Left ventricle myocardium inferior (tissue), 1 donor: ENCODE measurements around the gene PIAS1. TPM values are rescaled to one million over a fixed set of nuclear protein-coding genes. Genes with fewer than 3 reads are reported as not detected.

Experiments
- DNase-seq: peaks from one replicate; pipeline ENCODE4 v3.0.0-alpha.2; 2020
- H3K27ac ChIP-seq: fragments of 200-600 bp; replicated peaks from 2 replicates; pipeline ENCODE4 v1.8.0; 2021
- H3K27me3 ChIP-seq: fragments of 200-600 bp; 2 replicates; pipeline ENCODE4 v1.8.0; 2021; ENCODE audit warnings: low read depth
- H3K36me3 ChIP-seq: fragments of 200-600 bp; 2 replicates; pipeline ENCODE4 v1.8.0; 2021
- H3K4me1 ChIP-seq: fragments of 200-600 bp; 2 replicates; pipeline ENCODE4 v1.8.0; 2021
- H3K4me3 ChIP-seq: fragments of 200-600 bp; 2 replicates; pipeline ENCODE4 v1.8.0; 2021; ENCODE audit warnings: mild to moderate bottlenecking, moderate library complexity
- H3K9me3 ChIP-seq: fragments of 200-600 bp; replicated peaks from 2 replicates; pipeline ENCODE4 v1.8.0; 2021
- intact Hi-C: fragments of 100-400 bp; cut with micrococcal nuclease; formaldehyde crosslinking; loops from one replicate; pipeline ENCODE4 v1.11.0; 2022
- total RNA-seq: library from RNA; stranded (reverse); fragmentation: NEBNext Ultra II Directional; extraction: Animal tissue kit (Norgen Biotek cat#: 25700); gene quantifications from one replicate; pipeline ENCODE4 v1.2.1, GENCODE V29; 2021
- TF ChIP-seq, protein P1 (sequence below): fragments of 200-600 bp; IDR thresholded peaks from 2 replicates; pipeline ENCODE4 v1.8.0; 2021; ENCODE audit warnings: antibody characterized with exemption, mild to moderate bottlenecking, borderline replicate concordance
- donor health status: DM: no; HTN: yes; CAD: no; lungs with severe emphysema.

PIAS1 gene
- total RNA-seq, 1 donor from 2014 or later = 29.9 TPM

GRCh38 chr15:68028137-68028887, 25.8 kb upstream of the PIAS1 start:
- no peaks in the 10 kb centered on the region for H3K4me1 ChIP-seq
- no peak for DNase-seq
- intact Hi-C loops = no loop called here
- H3K9me3 ChIP-seq = no peaks in the 10 kb centered on the region
- no peaks in the 10 kb centered on the region for H3K36me3 ChIP-seq
- H3K27ac ChIP-seq = no peak overlapping the region
- no peaks in the 10 kb centered on the region for H3K27me3 ChIP-seq
- TF ChIP-seq, protein P1, sequence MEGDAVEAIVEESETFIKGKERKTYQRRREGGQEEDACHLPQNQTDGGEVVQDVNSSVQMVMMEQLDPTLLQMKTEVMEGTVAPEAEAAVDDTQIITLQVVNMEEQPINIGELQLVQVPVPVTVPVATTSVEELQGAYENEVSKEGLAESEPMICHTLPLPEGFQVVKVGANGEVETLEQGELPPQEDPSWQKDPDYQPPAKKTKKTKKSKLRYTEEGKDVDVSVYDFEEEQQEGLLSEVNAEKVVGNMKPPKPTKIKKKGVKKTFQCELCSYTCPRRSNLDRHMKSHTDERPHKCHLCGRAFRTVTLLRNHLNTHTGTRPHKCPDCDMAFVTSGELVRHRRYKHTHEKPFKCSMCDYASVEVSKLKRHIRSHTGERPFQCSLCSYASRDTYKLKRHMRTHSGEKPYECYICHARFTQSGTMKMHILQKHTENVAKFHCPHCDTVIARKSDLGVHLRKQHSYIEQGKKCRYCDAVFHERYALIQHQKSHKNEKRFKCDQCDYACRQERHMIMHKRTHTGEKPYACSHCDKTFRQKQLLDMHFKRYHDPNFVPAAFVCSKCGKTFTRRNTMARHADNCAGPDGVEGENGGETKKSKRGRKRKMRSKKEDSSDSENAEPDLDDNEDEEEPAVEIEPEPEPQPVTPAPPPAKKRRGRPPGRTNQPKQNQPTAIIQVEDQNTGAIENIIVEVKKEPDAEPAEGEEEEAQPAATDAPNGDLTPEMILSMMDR = no peak
- H3K4me3 ChIP-seq = no peak overlapping the region

DNA sequence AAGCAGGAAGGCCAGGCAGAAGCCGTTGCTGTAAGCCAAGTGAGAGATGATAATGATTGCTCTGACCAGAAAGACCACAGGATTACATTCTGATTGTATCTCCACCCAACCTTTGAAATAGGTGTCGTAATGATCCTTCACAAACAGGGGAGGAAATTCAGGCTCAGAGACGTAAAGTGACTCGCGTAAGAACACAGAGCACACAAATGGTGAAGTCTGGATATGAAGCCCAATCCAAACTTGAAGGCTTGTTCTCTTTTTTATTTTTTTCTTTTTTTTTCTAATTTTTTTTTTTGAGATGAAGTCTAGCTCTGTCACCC, 25.3 kb upstream of the PIAS1 start:
- no peak for DNase-seq
- H3K27ac ChIP-seq = no peak overlapping the region
- no peak overlapping the region for H3K4me3 ChIP-seq
- intact Hi-C loops = no loop called here
- no peaks in the 10 kb centered on the region for H3K9me3 ChIP-seq
- no peaks in the 10 kb centered on the region for H3K27me3 ChIP-seq
- TF ChIP-seq, protein P1 = no peak
- H3K4me1 ChIP-seq = peaks cover under 1% of the 10 kb centered on the region
- no peaks in the 10 kb centered on the region for H3K36me3 ChIP-seq

GRCh38 chr15:68029959-68030358, 24.2 kb upstream of the PIAS1 start:
- Histone ChIP-seq H3K4me1 (peaks cover 8% of the 10 kb centered on the region), H3K9me3 (no peaks in the 10 kb centered on the region), H3K27ac (no peak overlapping the region), H3K27me3 (no peaks in the 10 kb centered on the region), H3K36me3 (no peaks in the 10 kb centered on the region), H3K4me3 (no peak overlapping the region)
- TF ChIP-seq, protein P1 = no peak
- intact Hi-C loops = no loop called here
- DNase-seq = no peak

DNA sequence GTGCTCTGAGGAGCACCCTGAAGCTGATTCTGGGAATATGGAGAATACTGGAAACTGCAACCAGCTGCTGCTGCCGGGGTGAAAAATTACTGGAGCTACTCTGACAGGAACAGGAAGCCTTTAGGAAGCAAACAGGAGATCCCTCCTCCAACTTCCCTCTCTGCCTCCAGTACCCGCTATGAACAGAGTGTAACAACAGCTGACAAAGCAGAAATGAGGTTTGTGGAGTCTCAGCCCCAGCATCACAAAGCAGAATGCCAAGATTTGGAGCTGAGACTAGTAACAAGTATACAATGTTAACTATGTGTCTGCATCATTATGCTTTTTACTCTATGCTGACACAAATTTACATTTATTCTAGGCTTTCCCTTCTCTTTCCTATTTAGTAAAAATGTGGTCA, 22.7 kb upstream of the PIAS1 start:
- H3K9me3 ChIP-seq = no peaks in the 10 kb centered on the region
- TF ChIP-seq, protein P1 = no peak
- peaks cover 8% of the 10 kb centered on the region for H3K4me1 ChIP-seq
- H3K27ac ChIP-seq = no peak overlapping the region
- no peaks in the 10 kb centered on the region for H3K36me3 ChIP-seq
- no peak for DNase-seq
- intact Hi-C loops = no loop called here
- no peaks in the 10 kb centered on the region for H3K27me3 ChIP-seq
- H3K4me3 ChIP-seq = no peak overlapping the region

GRCh38 chr15:68032672-68033071, 21.4 kb upstream of the PIAS1 start:
- intact Hi-C loops = no loop called here
- Histone ChIP-seq H3K4me1 (peaks cover 8% of the 10 kb centered on the region), H3K9me3 (peaks cover 5% of the 10 kb centered on the region), H3K27ac (no peak overlapping the region), H3K36me3 (no peaks in the 10 kb centered on the region), H3K27me3 (no peaks in the 10 kb centered on the region), H3K4me3 (no peak overlapping the region)
- TF ChIP-seq, protein P1 = no peak
- DNase-seq = no peak
